Stimulated activated CD8-positive, alpha-beta memory T cell treated with anti-CD3 and anti-CD28 coated beads, Interleukin-12 subunit alpha, Interleukin-12 subunit beta, amount 100 ng/mL, for 24 hours (primary cell): ENCODE results near the gene PI4KB.

Experiments
- DNase-seq: peaks from one replicate; pipeline ENCODE4 v3.0.0-alpha.2; 2020; ENCODE audit errors: extremely low read depth

Gene PI4KB

GRCh38 chr1:151346082-151346768 is 19.0 kb upstream of the PI4KB start:
- no peak for DNase-seq

- no peak for DNase-seq
These were observed 17.1 kb upstream of the PI4KB start for GRCh38 chr1:151344291-151344690.

- DNase-seq: no peak
These were observed 16.4 kb upstream of the PI4KB start for GRCh38 chr1:151343587-151343986.

- DNase-seq: no peak
These were observed 15.4 kb upstream of the PI4KB start for GRCh38 chr1:151342569-151342968.

GRCh38 chr1:151342021-151342420 is 14.8 kb upstream of the PI4KB start:
- no peak for DNase-seq

- no peak for DNase-seq
These were observed 13.9 kb upstream of the PI4KB start for GRCh38 chr1:151340870-151341754.

- DNase-seq: no peak
These were observed 9.3 kb upstream of the PI4KB start for GRCh38 chr1:151336556-151336955.

GRCh38 chr1:151334822-151335221 is 7.6 kb upstream of the PI4KB start:
- DNase-seq: no peak

- DNase-seq: no peak
These were observed 873 bp upstream of the PI4KB start for GRCh38 chr1:151327903-151328674.

- no peak for DNase-seq
These were observed 495 bp downstream of the PI4KB start for GRCh38 chr1:151326619-151327222.

GRCh38 chr1:151325646-151326429 is 1.4 kb downstream of the PI4KB start:
- no peak for DNase-seq

GRCh38 chr1:151325231-151325630 is 2.0 kb downstream of the PI4KB start:
- no peak for DNase-seq

- no peak for DNase-seq
These were observed 2.8 kb downstream of the PI4KB start for GRCh38 chr1:151324390-151324930.

GRCh38 chr1:151318975-151319374 is 8.2 kb downstream of the PI4KB start:
- DNase-seq: no peak

GRCh38 chr1:151315565-151316235 is 11.5 kb downstream of the PI4KB start:
- DNase-seq: no peak

- no peak for DNase-seq
These were observed 12.9 kb downstream of the PI4KB start for GRCh38 chr1:151314137-151314875.

- DNase-seq: no peak
These were observed 13.7 kb downstream of the PI4KB start for GRCh38 chr1:151313501-151313900.

GRCh38 chr1:151312826-151313225 is 14.4 kb downstream of the PI4KB start:
- no peak for DNase-seq

GRCh38 chr1:151312411-151312810 is 14.8 kb downstream of the PI4KB start:
- DNase-seq: no peak
